ENCODE measurements around the gene PLEKHA6. TPM values are rescaled to one million over a fixed set of nuclear protein-coding genes. Genes with fewer than 3 reads are reported as not detected.

PLEKHA6 gene
- total and polyA plus RNA-seq, 12 donors, result 3.3 to 34.9 (median 18.1) TPM

GRCh38 chr1:204345941-204346645 is 13.6 kb downstream of the PLEKHA6 start:
- Histone ChIP-seq H3K4me1 (peaks cover 12 to 33% (median 24%) of the 10 kb centered on the region in 9 donors), H3K9me3 (no peaks in the 10 kb centered on the region), H3K36me3 (no peaks in the 10 kb centered on the region), H3K4me3 (no peak overlapping the region), H3K27me3 (peaks cover 0 to 5% (median 0%) of the 10 kb centered on the region in 7 donors), H3K27ac (no peak overlapping the region)
- no peak for DNase-seq
- no peak for ATAC-seq
- WGBS, 2 donors, result 87 to 92% methylated on average over 6 of the region's 6 CpGs
- intact Hi-C loops (cut with DNase I), result loop anchor here in 1 of 10 donors (5.0 kb wide), 1 partner anchor 49 kb away; no protein-coding TSS in a partner anchor
- TF ChIP-seq CTCF (IDR thresholded peaks at IDR 0.05), result no peak

- no peaks in the 10 kb centered on the region for H3K9me3 ChIP-seq
- peaks cover 12 to 30% (median 18%) of the 10 kb centered on the region in 9 donors for H3K4me1 ChIP-seq
- no peak for TF ChIP-seq CTCF (IDR thresholded peaks at IDR 0.05)
- H3K36me3 ChIP-seq, result no peaks in the 10 kb centered on the region
- no peak for DNase-seq
- 70 to 90% methylated on average over 5 of the region's 5 CpGs for WGBS, 2 donors
- H3K27ac ChIP-seq, result no peak overlapping the region
- H3K4me3 ChIP-seq, result no peak overlapping the region
- intact Hi-C loops (cut with DNase I), result loop anchor here in 1 of 10 donors (5.0 kb wide), 1 partner anchor 48 kb away; no protein-coding TSS in a partner anchor
- no peak for ATAC-seq
- H3K27me3 ChIP-seq, result no peaks in the 10 kb centered on the region
Measured at GRCh38 chr1:204345438-204345841, 14.3 kb downstream of the PLEKHA6 start.

DNA sequence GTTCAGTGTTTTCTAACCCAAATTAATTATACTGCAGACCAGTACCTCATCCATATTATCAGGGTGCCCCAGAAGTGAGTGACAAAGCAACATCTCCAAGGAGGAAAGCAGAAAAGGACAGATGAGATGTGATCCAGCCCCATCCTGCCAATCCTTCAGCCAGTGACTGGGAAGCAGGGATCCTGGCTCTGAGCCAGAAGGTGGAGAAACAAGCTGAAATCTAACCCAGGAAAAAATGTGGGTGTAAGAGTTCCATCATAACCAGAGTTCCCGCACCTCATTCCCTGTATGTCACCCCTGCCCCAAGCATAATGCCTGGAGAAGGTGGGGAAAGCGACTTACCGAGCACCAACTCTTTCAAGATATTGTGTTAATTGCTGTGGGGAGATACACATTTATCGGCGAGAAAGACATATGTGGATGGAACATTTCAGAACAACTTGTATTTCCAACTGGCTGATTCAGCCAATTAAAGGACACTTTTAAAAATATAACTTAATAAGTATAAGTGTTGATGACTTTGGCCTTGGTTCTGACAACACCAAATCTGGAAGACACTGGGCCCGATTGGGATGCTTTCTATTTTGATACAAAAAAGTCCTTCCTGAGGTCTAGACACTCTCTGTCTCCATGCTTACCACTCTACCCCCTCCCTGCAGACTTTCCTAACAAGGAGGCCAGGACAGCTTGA is 14.9 kb downstream of the PLEKHA6 start:
- H3K4me1 ChIP-seq, result peaks cover 9 to 28% (median 18%) of the 10 kb centered on the region in 9 donors
- ATAC-seq, result no peak
- H3K9me3 ChIP-seq, result no peaks in the 10 kb centered on the region
- DNase-seq, result no peak
- no peak overlapping the region for H3K4me3 ChIP-seq
- H3K27ac ChIP-seq, result no peak overlapping the region
- WGBS, 2 donors, result 87% methylated on average over 6 of the region's 6 CpGs
- H3K27me3 ChIP-seq, result no peaks in the 10 kb centered on the region
- intact Hi-C loops (cut with DNase I), result loop anchor here in 1 of 10 donors (5.0 kb wide), 1 partner anchor 48 kb away; no protein-coding TSS in a partner anchor
- no peaks in the 10 kb centered on the region for H3K36me3 ChIP-seq
- TF ChIP-seq CTCF (IDR thresholded peaks at IDR 0.05), result no peak

- Histone ChIP-seq H3K4me1 (peaks cover 3 to 23% (median 10%) of the 10 kb centered on the region in 9 donors), H3K9me3 (no peaks in the 10 kb centered on the region), H3K4me3 (no peak overlapping the region), H3K27me3 (no peaks in the 10 kb centered on the region), H3K27ac (no peak overlapping the region), H3K36me3 (no peaks in the 10 kb centered on the region)
- intact Hi-C loops (cut with DNase I), result no loop called here
- ATAC-seq, result no peak
- DNase-seq, result no peak
- no peak for TF ChIP-seq CTCF (IDR thresholded peaks at IDR 0.05)
- 69 to 82% methylated on average over 4 of the region's 4 CpGs for WGBS, 2 donors
Measured at GRCh38 chr1:204343802-204344201, 15.9 kb downstream of the PLEKHA6 start.

Data from heart right ventricle (tissue), 16 donors.